Measurements from ENCODE around the gene GSE1.

GRCh38 chr16:85722128-85722893, 109.2 kb downstream of the GSE1 start:
- TF ChIP-seq CTCF (conservative IDR thresholded peaks at IDR 0.05) (no peak), ZFX (IDR thresholded peaks at IDR 0.05) (no peak)

All from C4-2B (cell line).